ENCODE results near the gene AIFM1.

The AIFM1 gene

DNA sequence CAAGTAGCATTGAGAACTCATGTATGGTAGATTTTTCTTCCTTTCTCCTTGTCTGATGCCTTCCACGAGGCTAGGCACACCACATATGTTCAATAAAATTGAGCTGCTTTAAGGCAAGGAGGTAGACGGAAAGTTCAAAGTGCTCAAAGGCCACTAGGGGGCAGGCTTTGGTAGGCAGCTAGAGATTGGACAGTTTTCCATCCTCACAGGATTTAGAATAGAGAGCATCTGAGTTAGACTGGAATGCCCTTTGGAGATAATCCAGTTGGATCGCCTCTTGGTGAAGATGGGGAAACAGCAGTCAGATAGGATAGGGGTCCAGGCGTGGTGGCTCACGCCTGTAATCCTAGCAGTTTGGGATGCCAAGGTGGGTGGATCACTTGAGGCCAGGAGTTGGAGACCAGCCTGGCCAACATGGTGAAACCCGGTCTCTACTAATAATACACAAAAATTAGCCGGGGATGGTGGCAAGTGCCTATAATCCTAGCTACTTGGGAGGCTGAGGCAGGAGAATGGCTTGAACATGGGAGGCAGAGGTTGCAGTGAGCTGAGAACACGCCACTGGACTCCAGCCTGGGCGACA is 85.7 kb downstream of the AIFM1 start:
- Histone ChIP-seq H3K79me2 (ENCODE audit: insufficient read depth, low read length) (peaks cover 43% of the 10 kb centered on the region), H3K9me3 (ENCODE audit: insufficient read depth, low read depth, low read length) (no peaks in the 10 kb centered on the region), H3K4me2 (ENCODE audit: low read depth, low read length, poor library complexity, severe bottlenecking) (no peak overlapping the region), H3K9me2 (replicated peaks; ENCODE audit: low read depth, low read length) (no peaks in the 10 kb centered on the region), H3K27me3 (ENCODE audit: insufficient read depth, low read length, poor library complexity, severe bottlenecking) (no peaks in the 10 kb centered on the region), H3K4me1 (ENCODE audit: insufficient read depth, low read length, poor library complexity, severe bottlenecking) (peaks cover 27% of the 10 kb centered on the region), H3K9ac (ENCODE audit: low read depth, low read length, poor library complexity, severe bottlenecking) (no peak overlapping the region), H3K4me3 (ENCODE audit: low read length, poor library complexity, severe bottlenecking) (no peak overlapping the region), H2AFZ (ENCODE audit: low read length) (no peak overlapping the region), H3K36me3 (ENCODE audit: insufficient read depth, low read length) (no peaks in the 10 kb centered on the region; the same call in 1 of the 2 replicates), H4K20me1 (ENCODE audit: insufficient read depth, low read length, poor library complexity, severe bottlenecking) (peaks cover 2% of the 10 kb centered on the region), H3F3A (ENCODE audit: low read depth) (no peaks in the 10 kb centered on the region)
- TF ChIP-seq EZH2phosphoT487 (IDR thresholded peaks at IDR 0.05; ENCODE audit: borderline replicate concordance): no peak
- TF ChIP-seq, protein P1, sequence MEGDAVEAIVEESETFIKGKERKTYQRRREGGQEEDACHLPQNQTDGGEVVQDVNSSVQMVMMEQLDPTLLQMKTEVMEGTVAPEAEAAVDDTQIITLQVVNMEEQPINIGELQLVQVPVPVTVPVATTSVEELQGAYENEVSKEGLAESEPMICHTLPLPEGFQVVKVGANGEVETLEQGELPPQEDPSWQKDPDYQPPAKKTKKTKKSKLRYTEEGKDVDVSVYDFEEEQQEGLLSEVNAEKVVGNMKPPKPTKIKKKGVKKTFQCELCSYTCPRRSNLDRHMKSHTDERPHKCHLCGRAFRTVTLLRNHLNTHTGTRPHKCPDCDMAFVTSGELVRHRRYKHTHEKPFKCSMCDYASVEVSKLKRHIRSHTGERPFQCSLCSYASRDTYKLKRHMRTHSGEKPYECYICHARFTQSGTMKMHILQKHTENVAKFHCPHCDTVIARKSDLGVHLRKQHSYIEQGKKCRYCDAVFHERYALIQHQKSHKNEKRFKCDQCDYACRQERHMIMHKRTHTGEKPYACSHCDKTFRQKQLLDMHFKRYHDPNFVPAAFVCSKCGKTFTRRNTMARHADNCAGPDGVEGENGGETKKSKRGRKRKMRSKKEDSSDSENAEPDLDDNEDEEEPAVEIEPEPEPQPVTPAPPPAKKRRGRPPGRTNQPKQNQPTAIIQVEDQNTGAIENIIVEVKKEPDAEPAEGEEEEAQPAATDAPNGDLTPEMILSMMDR (conservative IDR thresholded peaks at IDR 0.05; ENCODE audit: low read length): peak; percentile 73
